HK-2 (cell line): ENCODE measurements around the gene KCTD6.

Source experiments
- DNase-seq: peaks from one replicate; pipeline ENCODE4 v3.0.0-alpha.2; 2018; ENCODE audit not compliant: unreplicated experiment

KCTD6 gene

GRCh38 chr3:58491506-58492402, at the start of gene KCTD6:
Gene KCTD6, plus strand, starts transcription at chr3:58492096. Its CDS starts 6,660 bp downstream, at chr3:58498756.
- peak; percentile 85 for DNase-seq

- no peak for DNase-seq
These were observed 39.7 kb upstream of the KCTD6 start for GRCh38 chr3:58452176-58452575.

- no peak for DNase-seq
These were observed 32.7 kb upstream of the KCTD6 start for GRCh38 chr3:58459160-58459559.

- DNase-seq = no peak
These were observed 29.1 kb upstream of the KCTD6 start for GRCh38 chr3:58462829-58463180.

- DNase-seq = peak; percentile 72
These were observed 28.5 kb upstream of the KCTD6 start for GRCh38 chr3:58463181-58463941.

GRCh38 chr3:58463942-58464271, 28.0 kb upstream of the KCTD6 start:
- no peak for DNase-seq

- no peak for DNase-seq
These were observed 27.0 kb upstream of the KCTD6 start for GRCh38 chr3:58464866-58465265.

- DNase-seq = no peak
These were observed 24.9 kb upstream of the KCTD6 start for GRCh38 chr3:58466899-58467563.

- DNase-seq = no peak
These were observed 22.8 kb upstream of the KCTD6 start for GRCh38 chr3:58469096-58469495.

- no peak for DNase-seq
These were observed 21.4 kb upstream of the KCTD6 start for GRCh38 chr3:58470363-58471024.

- DNase-seq = peak; percentile 45
These were observed 20.6 kb upstream of the KCTD6 start for GRCh38 chr3:58471025-58471887.

GRCh38 chr3:58473275-58473674, 18.6 kb upstream of the KCTD6 start:
- no peak for DNase-seq

GRCh38 chr3:58474348-58474911, 17.5 kb upstream of the KCTD6 start:
- DNase-seq = no peak

- no peak for DNase-seq
These were observed 16.8 kb upstream of the KCTD6 start for GRCh38 chr3:58474967-58475578.

- no peak for DNase-seq
These were observed 13.1 kb upstream of the KCTD6 start for GRCh38 chr3:58478781-58479180.

GRCh38 chr3:58480309-58480708, 11.6 kb upstream of the KCTD6 start:
- DNase-seq = no peak

- no peak for DNase-seq
These were observed 8.8 kb upstream of the KCTD6 start for GRCh38 chr3:58482917-58483636.

- DNase-seq = no peak
These were observed 7.7 kb upstream of the KCTD6 start for GRCh38 chr3:58484045-58484721.

- DNase-seq = no peak
These were observed 7.2 kb upstream of the KCTD6 start for GRCh38 chr3:58484722-58485069.
